Adrenal gland (tissue), 12 donors: ENCODE data around the gene RNF144B. TPM values are rescaled to one million over a fixed set of nuclear protein-coding genes. Genes with fewer than 3 reads are reported as not detected.
"Not testable (repeated sequence)": the region's sequence is repeated elsewhere in the genome, so short reads cannot be mapped to it uniquely, and the experiment has no call there.

Source experiments
- DNase-seq, 7 donors: peaks; one replicate each; pipeline ENCODE4 v3.0.0-alpha.2; 2019 to 2020
- H3K27ac ChIP-seq, 5 donors: fragments of 200-600 bp; sonication (generic) in 4 of 5; 1 replicate in 3 of 5; 2 replicates in 2 of 5; pipeline versions ENCODE4 v1.5.1 to v1.8.0; 2016 to 2020; ENCODE audit warnings: mild to moderate bottlenecking in 1 of 5
- H3K27me3 ChIP-seq: fragments of 200-600 bp; 2 replicates; pipeline ENCODE4 v1.8.0; 2021
- H3K36me3 ChIP-seq, 2 donors: fragments of 200-600 bp; replicated peaks in 1 of 2; 1 replicate in 1 of 2; 2 replicates in 1 of 2; pipeline versions ENCODE4 v1.5.1 to v1.8.0; 2018 to 2022
- H3K4me1 ChIP-seq, 2 donors: fragments of 200-600 bp; replicated peaks in 1 of 2; 1 replicate in 1 of 2; 2 replicates in 1 of 2; pipeline versions ENCODE4 v1.5.1 to v1.8.0; 2018 to 2021
- H3K4me3 ChIP-seq, 4 donors: fragments of 200-600 bp; sonication (generic) in 3 of 4; one replicate each; pipeline ENCODE4 v1.5.1; 2016 to 2018
- H3K9me3 ChIP-seq, 3 donors: fragments of 200-600 bp; sonication (generic) in 1 of 3; replicated peaks in 1 of 3; 1 replicate in 2 of 3; 2 replicates in 1 of 3; pipeline versions ENCODE4 v1.5.1 to v1.8.0; 2016 to 2021
- CTCF ChIP-seq, 6 experiments: fragments of 450-650 bp in 4 of 6; fragments of 200-600 bp in 2 of 6; sonication (generic) in 1 of 6; IDR thresholded peaks; 1 replicate in 5 of 6; 2 replicates in 1 of 6; pipeline versions ENCODE4 v1.5.1 to v1.8.0; 2016 to 2021; ENCODE audit warnings: antibody characterized with exemption in 6 of 6, mild to moderate bottlenecking in 2 of 6, moderate library complexity in 1 of 6
- POLR2A ChIP-seq, 2 donors: fragments of 450-650 bp; IDR thresholded peaks; one replicate each; pipeline ENCODE4 v1.6.1; 2017; ENCODE audit warnings: antibody characterized with exemption in 2 of 2, mild to moderate bottlenecking in 2 of 2, moderate library complexity in 1 of 2
- WGBS, 4 donors: extraction: QIAGEN DNeasy Blood & Tissue Kit in 2 of 4; methylation state at CpG; one replicate each; pipeline versions ENCODE4 v1.1.5 to v1.1.7; 2013 to 2017; 5-methylcytosine and 5-hydroxymethylcytosine counted together
- intact Hi-C, 2 donors: fragments of 100-400 bp; cut with DNase I; formaldehyde crosslinking; loops; one replicate each; pipeline versions ENCODE4 v1.14.1 to v1.15.0; 2022 to 2023
- polyA plus RNA-seq, 3 donors: library from polyadenylated mRNA; stranded (reverse); fragments of 200-250 nt in 2 of 3; fragments of 350-450 nt in 1 of 3; fragmentation: Illumina TruSeq in 1 of 3; extraction: RNeasy Lipid Tissue Mini Kit (QIAGEN cat#74804) in 1 of 3; gene quantifications; one replicate each; pipeline ENCODE4 v1.2.3, GENCODE V29; 2013 to 2014
- total RNA-seq, 9 donors: library from RNA; depleted of rRNA in 4 of 9; stranded (reverse); fragments of >200 nt in 4 of 9; fragments of 120-200 nt in 1 of 9; fragmentation: NEBNext Ultra II Directional in 1 of 9; extraction: Animal tissue kit (Norgen Biotek cat#: 25700) in 1 of 9; gene quantifications; one replicate each; pipeline versions ENCODE4 v1.1.0 to v1.2.4, GENCODE V29; 2013 to 2023
- donor health status: healthy with polysubstance abuse.
- donor health status: Bipolar disorder and iron deficiency.
- donor health status: DM: yes; HTN: yes; CAD: no.
- donor health status: DM: no; HTN: no; CAD: no.
- donor health status: DM: no; HTN: no; CAD: no.
- donor health status: DM: yes; HTN: yes; CAD: no.

Gene RNF144B
- total and polyA plus RNA-seq, 12 donors: 1.9 to 11.0 (median 7.4) TPM

- Histone ChIP-seq H3K4me3 (no peak overlapping the region), H3K27ac (no peak overlapping the region), H3K9me3 (no peaks in the 10 kb centered on the region), H3K36me3 (no peaks in the 10 kb centered on the region), H3K4me1 (no peaks in the 10 kb centered on the region), H3K27me3 (peaks cover 2% of the 10 kb centered on the region)
- DNase-seq: no peak
- 70 to 86% (median 80%) methylated on average over 2 of the region's 2 CpGs for WGBS, 4 donors
- TF ChIP-seq CTCF (IDR thresholded peaks at IDR 0.05): no peak
- no peak for TF ChIP-seq POLR2A (IDR thresholded peaks at IDR 0.05)
- intact Hi-C loops: no loop called here
Observed at GRCh38 chr6:18446771-18447170, 59.6 kb downstream of the RNF144B start.

GRCh38 chr6:18447552-18447951 lies 60.4 kb downstream of the RNF144B start:
- TF ChIP-seq POLR2A (IDR thresholded peaks at IDR 0.05): no peak
- 67 to 82% (median 78%) methylated on average over 2 of the region's 2 CpGs for WGBS, 4 donors
- Histone ChIP-seq H3K4me1 (no peaks in the 10 kb centered on the region), H3K36me3 (no peaks in the 10 kb centered on the region), H3K27ac (no peak overlapping the region), H3K9me3 (no peaks in the 10 kb centered on the region), H3K27me3 (peaks cover 2% of the 10 kb centered on the region), H3K4me3 (no peak overlapping the region)
- no peak for DNase-seq
- intact Hi-C loops: no loop called here

- Histone ChIP-seq H3K9me3 (no peaks in the 10 kb centered on the region), H3K4me3 (no peak overlapping the region), H3K27ac (no peak overlapping the region), H3K4me1 (no peaks in the 10 kb centered on the region), H3K27me3 (no peaks in the 10 kb centered on the region), H3K36me3 (no peaks in the 10 kb centered on the region)
- no peak for DNase-seq
- 88 to 93% (median 91%) methylated on average over 2 of the region's 2 CpGs for WGBS, 4 donors
- TF ChIP-seq CTCF (IDR thresholded peaks at IDR 0.05) (no peak), POLR2A (IDR thresholded peaks at IDR 0.05) (no peak)
- intact Hi-C loops: no loop called here
Observed at GRCh38 chr6:18451756-18452155, 64.6 kb downstream of the RNF144B start.

DNA sequence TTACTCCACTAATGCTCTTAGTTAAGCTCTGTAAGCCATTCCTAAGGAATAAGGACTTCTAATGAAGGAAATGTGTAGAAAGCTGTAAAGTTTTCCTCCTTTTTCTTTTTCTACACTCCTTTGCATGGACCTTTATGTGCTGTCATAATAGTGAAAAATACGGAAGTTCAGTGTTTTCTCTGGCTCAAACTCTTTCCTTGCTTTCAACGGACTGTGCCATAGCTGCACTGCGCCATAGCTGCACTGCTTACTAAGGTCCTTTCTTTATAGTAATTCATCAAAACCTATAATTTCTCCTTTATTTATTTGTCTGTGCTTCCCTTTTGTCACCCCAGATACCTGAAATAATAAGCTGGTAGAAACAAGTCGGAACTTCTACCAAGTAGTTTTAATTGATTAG lies 67.3 kb downstream of the RNF144B start:
- no peak overlapping the region for H3K4me3 ChIP-seq
- WGBS, 4 donors: 65 to 71% (median 67%) methylated on average over 4 of the region's 4 CpGs
- no peaks in the 10 kb centered on the region for H3K27me3 ChIP-seq
- DNase-seq: no peak
- no peaks in the 10 kb centered on the region for H3K4me1 ChIP-seq
- TF ChIP-seq POLR2A (IDR thresholded peaks at IDR 0.05): no peak
- TF ChIP-seq CTCF (IDR thresholded peaks at IDR 0.05): no peak
- H3K27ac ChIP-seq: no peak overlapping the region
- no peaks in the 10 kb centered on the region for H3K36me3 ChIP-seq
- intact Hi-C loops: no loop called here
- no peaks in the 10 kb centered on the region for H3K9me3 ChIP-seq

DNA sequence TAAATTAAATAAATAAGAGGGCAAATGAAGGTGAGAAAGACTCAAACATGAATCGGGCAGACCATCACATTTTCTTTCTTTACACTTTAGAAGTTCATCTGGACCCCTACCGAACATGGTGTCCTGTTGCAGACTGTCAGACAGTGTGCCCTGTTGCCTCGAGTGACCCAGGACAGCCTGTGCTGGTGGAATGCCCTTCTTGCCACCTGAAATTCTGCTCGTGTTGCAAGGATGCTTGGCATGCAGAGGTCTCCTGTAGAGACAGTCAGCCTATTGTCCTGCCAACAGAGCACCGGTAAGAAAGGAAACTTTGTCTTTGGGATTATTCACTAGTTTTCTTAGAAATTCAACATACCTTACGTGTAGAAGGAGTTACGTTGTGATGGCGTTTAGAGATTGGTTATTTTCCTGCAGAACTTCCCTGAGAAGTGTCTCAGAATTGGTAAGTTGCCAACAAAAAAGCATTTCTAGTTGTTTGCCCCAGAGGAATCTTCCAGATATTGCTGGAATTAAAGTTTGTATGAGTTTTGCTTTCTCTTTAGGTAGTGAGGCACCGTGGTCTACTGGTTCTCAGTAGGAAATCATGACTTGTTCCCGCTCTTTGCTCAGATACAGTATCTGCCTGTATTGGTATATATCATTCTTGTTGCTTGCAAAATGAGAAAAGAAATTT lies 70.1 kb downstream of the RNF144B start:
- Histone ChIP-seq H3K36me3 (no peaks in the 10 kb centered on the region), H3K4me3 (no peak overlapping the region), H3K4me1 (no peaks in the 10 kb centered on the region), H3K27ac (no peak overlapping the region), H3K9me3 (no peaks in the 10 kb centered on the region), H3K27me3 (no peaks in the 10 kb centered on the region)
- no peak for TF ChIP-seq POLR2A (IDR thresholded peaks at IDR 0.05)
- TF ChIP-seq CTCF (IDR thresholded peaks at IDR 0.05): no peak
- intact Hi-C loops: no loop called here
- WGBS, 4 donors: 63 to 69% (median 67%) methylated on average over 10 of the region's 10 CpGs
- DNase-seq: no peak

DNA sequence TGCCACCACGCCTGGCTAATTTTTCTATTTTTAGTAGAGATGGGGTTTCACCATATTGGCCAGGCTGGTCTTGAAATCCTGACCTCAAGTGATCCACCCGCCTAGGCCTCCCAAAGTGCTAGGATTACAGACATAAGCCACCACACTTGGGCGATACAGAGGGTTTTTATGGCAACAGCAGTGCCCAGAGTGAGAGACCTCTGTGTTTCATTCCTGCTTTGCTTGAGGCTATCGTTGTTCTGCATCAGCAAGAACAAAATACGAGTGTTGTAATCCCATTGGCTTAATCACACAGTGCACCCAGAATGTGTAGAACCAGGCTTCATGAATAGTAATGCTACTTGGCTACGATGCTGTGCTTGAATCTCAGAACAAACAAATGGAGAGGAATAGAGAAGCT lies 70.9 kb downstream of the RNF144B start:
- H3K27ac ChIP-seq, DNase-seq, H3K9me3 ChIP-seq, H3K27me3 ChIP-seq, H3K4me1 ChIP-seq, H3K4me3 ChIP-seq, H3K36me3 ChIP-seq, intact Hi-C loops: not testable (repeated sequence)
- 77 to 86% (median 82%) methylated on average over 6 of the region's 6 CpGs for WGBS, 4 donors
